Activated CD4-positive, CD25-positive, alpha-beta regulatory T cell treated with anti-CD3 and anti-CD28 coated beads, Interleukin-2, amount 50 U/mL, for 16 hours (primary cell): ENCODE measurements around the gene GSG1L.
"Not testable (repeated sequence)": the region's sequence is repeated elsewhere in the genome, so short reads cannot be mapped to it uniquely, and the experiment has no call there.

Experiments
- DNase-seq: peaks from one replicate; pipeline ENCODE4 v3.0.0-alpha.2; 2020; ENCODE audit warnings: low read depth, low spot score

Gene GSG1L

GRCh38 chr16:27903046-27903655, 160.4 kb downstream of the GSG1L start:
- DNase-seq = no peak

- DNase-seq = no peak
Measured at GRCh38 chr16:27902551-27902950, 161.0 kb downstream of the GSG1L start.

GRCh38 chr16:27901956-27902355, 161.6 kb downstream of the GSG1L start:
- no peak for DNase-seq

GRCh38 chr16:27899736-27900135, 163.8 kb downstream of the GSG1L start:
- DNase-seq = no peak

- no peak for DNase-seq
Measured at GRCh38 chr16:27894386-27894785, 169.1 kb downstream of the GSG1L start.

- no peak for DNase-seq
Measured at GRCh38 chr16:27892879-27893278, 170.6 kb downstream of the GSG1L start.

GRCh38 chr16:27890866-27891265, 172.6 kb downstream of the GSG1L start:
- no peak for DNase-seq

- DNase-seq = no peak
Measured at GRCh38 chr16:27890006-27890405, 173.5 kb downstream of the GSG1L start.

- no peak for DNase-seq
Measured at GRCh38 chr16:27883576-27883975, 179.9 kb downstream of the GSG1L start.

- DNase-seq = no peak
Measured at GRCh38 chr16:27880287-27880686, 183.2 kb downstream of the GSG1L start.

GRCh38 chr16:27879601-27880247, 183.8 kb downstream of the GSG1L start:
- DNase-seq = no peak

- not testable (repeated sequence) for DNase-seq
Measured at GRCh38 chr16:27872627-27873026, 190.9 kb downstream of the GSG1L start.

GRCh38 chr16:27870116-27870798, 193.3 kb downstream of the GSG1L start:
- DNase-seq = no peak

GRCh38 chr16:27869411-27869810, 194.1 kb downstream of the GSG1L start:
- no peak for DNase-seq

GRCh38 chr16:27868180-27868579, 195.3 kb downstream of the GSG1L start:
- no peak for DNase-seq

GRCh38 chr16:27867122-27868110, 196.1 kb downstream of the GSG1L start:
- peak; percentile 0 for DNase-seq

- DNase-seq = no peak
Measured at GRCh38 chr16:27863377-27863776, 200.1 kb downstream of the GSG1L start.

- DNase-seq = no peak
Measured at GRCh38 chr16:27862953-27863352, 200.6 kb downstream of the GSG1L start.

GRCh38 chr16:27860091-27860490, 203.4 kb downstream of the GSG1L start:
- no peak for DNase-seq

- no peak for DNase-seq
Measured at GRCh38 chr16:27859020-27859419, 204.5 kb downstream of the GSG1L start.

- no peak for DNase-seq
Measured at GRCh38 chr16:27853651-27854050, 209.9 kb downstream of the GSG1L start.

- no peak for DNase-seq
Measured at GRCh38 chr16:27853101-27853500, 210.4 kb downstream of the GSG1L start.
